ENCODE results near the gene LINC01488.

GRCh38 chr11:69489746-69490365, 8.4 kb downstream of the LINC01488 start:
- TF ChIP-seq EZH2 (IDR thresholded peaks at IDR 0.05; ENCODE audit: insufficient read depth, poor library complexity, severe bottlenecking): no peak
- no peak for TF ChIP-seq EZH2phosphoT487 (IDR thresholded peaks at IDR 0.05; ENCODE audit: insufficient read depth, low read depth)

All from GM23248 (cell line).